ENCODE results near the gene SPA17.

SPA17 gene

GRCh38 chr11:124746621-124747243 lies 73.0 kb downstream of the SPA17 start:
- peak overlapping the region; percentile 67 for H3K4me3 ChIP-seq (ENCODE audit: low read length)
- DNase-seq (ENCODE audit: low read depth): peak; percentile 27
- TF ChIP-seq CTCF (conservative IDR thresholded peaks at IDR 0.05; ENCODE audit: low read depth, low read length): peak; percentile 73

Data from retinal pigment epithelial cell (primary cell).